HG02970 (cell line): ENCODE results near the gene ATP1B2.
"Not testable (repeated sequence)": the region's sequence is repeated elsewhere in the genome, so short reads cannot be mapped to it uniquely, and the experiment has no call there.

Source experiments
- ATAC-seq: cut with Tn5 transposase; IDR thresholded peaks from one replicate; pipeline ENCODE4 v1.9.1; 2021; ENCODE audit warnings: mild to moderate bottlenecking, moderate library complexity, moderate number of reproducible peaks; ENCODE audit not compliant: unreplicated experiment, low FRiP score

ATP1B2 gene

DNA sequence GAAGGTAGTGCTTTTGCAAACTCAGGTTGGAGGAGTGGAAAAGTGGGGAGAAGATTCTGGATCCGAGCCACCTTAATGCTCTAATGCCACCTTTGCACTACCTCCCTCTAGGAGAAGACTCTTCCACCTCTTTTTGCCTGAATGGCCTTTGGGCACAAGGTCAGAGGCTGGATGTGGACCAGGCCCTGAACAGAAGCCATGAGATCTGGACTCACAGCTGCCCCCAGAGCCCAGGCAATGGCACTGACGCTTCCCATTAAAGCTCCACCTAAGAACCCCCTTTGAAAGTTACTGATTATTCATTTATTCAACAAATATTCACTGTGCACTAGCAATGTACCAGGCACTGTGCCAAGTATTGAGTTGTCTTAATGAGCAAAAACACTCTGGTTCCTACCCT lies 17.6 kb upstream of the ATP1B2 start:
- ATAC-seq: no peak

DNA sequence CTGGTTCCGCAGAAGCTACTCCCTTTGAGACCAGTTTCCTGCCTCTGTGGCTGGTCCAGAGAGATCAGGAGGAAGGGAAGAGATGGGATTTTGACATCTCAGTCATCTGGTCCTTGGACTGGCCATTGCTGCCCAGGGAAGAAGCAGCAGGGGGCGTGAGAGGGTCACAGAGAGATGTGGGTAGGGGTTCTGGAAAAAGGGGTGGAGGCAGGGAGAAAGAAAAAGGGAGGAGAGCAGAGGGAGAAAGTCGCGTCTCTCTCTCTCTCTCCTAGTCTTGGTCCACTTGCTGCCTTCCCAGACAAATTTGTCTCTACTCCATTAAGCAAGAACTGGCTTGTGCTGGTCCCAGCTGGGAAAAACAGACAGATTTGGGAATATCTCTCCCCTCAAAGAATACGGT lies 16.3 kb upstream of the ATP1B2 start:
- no peak for ATAC-seq

DNA sequence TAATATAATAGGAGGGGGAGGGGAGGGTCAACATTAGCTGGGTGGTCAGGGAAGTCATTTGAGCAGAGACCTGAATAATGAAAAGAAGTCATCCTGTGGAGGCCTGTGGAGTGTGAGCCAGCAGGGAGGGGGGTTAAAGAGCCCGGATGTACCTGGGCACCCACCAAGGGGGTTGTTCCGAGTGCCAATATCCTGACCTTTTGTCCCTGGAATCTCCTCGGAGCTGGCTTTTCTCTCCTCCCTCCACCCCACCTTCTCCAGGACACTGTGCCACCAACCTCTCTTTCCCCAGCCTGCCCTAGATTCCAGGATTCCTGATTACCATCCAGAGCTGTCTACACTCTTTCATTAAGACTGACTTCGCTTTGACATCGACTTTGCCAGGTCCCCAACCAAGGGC lies 14.6 kb upstream of the ATP1B2 start:
- ATAC-seq: no peak

DNA sequence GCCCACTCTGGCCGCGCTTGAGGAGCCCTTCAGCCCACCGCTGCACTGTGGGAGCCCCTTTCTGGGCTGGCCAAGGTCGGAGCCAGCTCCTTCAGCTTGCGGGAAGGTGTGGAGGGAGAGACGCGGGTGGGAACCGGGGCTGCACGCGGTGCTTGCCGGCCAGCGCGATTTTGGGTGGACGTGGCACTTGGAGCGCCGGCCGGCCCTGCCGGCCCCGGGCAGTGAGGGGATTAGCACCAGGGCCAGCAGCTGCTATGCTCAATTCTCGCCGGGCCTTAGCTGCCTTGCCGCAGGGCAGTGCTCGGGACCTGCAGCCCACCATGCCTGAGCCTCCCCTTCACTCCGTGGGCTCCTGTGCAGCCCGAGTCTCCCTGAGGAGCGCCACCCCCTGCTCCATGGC lies 9.9 kb upstream of the ATP1B2 start:
- ATAC-seq: no peak

DNA sequence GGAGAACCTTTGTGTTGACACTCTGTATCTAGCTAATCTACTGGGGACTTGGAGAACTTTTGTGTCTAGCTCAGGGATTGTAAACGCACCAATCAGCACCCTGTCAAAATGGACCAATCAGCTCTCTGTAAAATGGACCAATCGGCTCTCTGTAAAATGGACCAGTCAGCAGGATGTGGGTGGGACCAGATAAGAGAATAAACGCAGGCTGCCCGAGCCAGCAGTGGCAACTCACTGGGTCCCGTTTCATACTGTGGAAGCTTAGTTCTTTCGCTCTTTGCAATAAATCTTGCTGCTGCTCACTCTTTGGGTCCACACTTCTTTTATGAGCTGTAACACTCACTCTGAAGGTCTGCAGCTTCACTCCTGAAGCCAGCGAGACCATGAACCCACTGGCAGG lies 9.1 kb upstream of the ATP1B2 start:
- ATAC-seq: not testable (repeated sequence)

DNA sequence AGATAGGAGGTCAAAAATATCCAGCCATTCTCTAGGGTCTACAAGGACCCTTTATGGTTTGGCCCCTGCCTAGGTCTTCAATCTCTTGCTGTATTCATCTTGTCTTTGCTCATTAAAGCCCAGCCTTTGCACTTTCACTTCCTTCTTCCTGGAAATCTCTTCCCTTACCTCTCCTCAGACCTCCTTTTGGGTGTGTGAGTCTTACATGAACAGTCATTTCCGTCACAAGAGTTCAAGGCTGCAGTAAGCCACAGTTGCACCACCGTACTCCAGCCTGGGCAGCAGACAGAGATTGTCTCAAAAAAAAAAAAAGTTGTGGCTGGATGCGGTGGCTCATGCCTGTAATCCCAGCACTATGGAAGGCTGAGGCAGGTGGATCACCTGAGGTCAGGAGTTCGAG lies 6.0 kb upstream of the ATP1B2 start:
- ATAC-seq: no peak

DNA sequence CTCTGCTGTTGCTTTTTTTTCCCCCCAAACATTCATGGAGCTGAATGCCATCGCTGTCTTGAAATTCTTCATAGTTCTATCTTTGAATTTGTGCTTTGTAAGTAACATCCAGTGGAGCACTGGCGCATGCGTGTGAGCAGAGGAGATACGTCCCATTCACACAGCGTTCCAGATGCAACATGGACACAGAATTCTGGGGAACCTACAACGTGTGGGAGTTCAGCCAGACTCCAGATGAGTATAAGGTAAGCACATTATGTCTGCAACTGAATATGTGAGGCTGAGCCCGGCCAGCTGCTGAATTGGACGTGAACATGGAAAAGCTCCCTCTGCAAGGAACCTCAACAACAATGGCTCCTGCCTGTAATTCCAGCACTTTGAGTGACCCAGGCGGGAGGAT lies 4.3 kb upstream of the ATP1B2 start:
- no peak for ATAC-seq

DNA sequence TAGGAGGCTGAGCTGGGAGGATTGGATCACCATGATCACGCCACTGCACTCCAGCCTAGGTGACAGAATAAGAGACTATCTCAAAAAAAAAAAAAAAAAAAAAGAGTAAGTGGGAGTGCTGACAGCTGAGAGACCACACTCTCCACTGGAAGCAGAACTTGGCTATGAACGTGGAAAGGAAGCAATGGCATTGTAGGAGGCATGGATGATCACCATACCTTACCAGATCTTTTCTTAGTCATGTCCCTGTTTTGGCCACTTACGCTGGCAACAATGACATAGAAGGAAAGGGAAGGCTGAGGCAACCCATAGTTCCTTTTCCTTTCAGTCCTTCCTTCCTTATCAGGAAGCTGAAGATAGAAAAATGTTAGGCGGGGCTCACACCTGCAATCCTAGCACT lies 3.7 kb upstream of the ATP1B2 start:
- ATAC-seq: no peak

DNA sequence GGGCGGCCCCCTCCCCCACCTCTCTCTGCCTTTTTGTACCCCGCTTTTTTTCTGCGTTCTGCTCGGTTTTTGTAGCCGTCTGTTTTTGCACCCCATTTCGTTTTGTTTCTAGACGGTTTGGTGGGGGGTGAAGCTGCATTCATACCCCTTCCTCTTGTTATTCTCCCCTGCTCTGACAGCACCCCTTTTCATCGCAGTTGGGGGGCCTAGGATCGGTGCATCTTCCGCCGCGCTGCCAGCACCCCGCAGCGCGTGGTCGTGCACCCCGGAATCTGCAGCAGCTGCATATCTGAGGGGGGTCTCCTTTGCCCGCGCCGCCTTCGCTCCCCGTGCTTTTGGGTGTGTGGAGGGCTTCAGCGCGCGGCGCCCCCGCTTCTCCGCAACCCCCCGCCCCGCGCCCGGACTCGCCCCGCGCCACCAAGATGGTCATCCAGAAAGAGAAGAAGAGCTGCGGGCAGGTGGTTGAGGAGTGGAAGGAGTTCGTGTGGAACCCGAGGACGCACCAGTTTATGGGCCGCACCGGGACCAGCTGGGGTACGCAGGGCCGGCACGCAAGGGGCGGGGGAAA lies 455 bp downstream of the ATP1B2 start:
- no peak for ATAC-seq

DNA sequence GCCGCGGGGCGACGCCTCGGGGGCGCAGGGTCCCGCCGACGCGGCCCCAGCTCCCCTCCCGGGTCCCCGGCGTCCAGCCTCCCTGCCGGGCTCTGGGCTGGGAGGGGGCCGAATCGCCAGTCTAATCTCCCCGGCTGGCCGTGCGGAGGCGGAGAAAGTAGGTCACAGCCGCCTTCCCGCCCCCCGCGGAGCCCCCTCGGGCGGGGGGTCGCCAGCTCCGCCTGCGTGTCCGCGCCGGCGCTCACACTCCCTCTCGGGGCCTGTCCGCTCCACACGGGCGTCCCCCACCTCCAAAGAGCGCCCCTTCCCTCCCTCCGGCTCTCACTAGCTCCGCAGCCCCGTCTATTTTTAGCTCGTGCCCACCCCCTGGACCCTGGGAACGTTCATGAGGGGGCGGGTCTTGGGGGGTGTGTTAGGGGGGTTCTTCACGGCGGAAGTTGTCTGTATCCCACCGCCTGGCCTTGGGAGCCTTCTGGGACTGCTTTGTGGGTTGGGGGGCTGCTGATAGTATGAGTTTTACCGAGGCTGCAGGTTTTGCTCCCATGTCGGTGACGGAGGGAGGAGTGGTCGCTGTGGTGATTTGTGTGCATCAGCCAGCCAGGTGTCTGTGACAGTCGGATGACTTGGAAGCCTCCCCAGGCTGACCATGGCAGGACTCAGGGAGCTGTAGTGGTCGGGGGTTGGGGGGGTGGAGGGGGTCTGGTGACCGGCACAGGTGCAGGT lies 1.1 kb downstream of the ATP1B2 start:
- ATAC-seq: no peak

DNA sequence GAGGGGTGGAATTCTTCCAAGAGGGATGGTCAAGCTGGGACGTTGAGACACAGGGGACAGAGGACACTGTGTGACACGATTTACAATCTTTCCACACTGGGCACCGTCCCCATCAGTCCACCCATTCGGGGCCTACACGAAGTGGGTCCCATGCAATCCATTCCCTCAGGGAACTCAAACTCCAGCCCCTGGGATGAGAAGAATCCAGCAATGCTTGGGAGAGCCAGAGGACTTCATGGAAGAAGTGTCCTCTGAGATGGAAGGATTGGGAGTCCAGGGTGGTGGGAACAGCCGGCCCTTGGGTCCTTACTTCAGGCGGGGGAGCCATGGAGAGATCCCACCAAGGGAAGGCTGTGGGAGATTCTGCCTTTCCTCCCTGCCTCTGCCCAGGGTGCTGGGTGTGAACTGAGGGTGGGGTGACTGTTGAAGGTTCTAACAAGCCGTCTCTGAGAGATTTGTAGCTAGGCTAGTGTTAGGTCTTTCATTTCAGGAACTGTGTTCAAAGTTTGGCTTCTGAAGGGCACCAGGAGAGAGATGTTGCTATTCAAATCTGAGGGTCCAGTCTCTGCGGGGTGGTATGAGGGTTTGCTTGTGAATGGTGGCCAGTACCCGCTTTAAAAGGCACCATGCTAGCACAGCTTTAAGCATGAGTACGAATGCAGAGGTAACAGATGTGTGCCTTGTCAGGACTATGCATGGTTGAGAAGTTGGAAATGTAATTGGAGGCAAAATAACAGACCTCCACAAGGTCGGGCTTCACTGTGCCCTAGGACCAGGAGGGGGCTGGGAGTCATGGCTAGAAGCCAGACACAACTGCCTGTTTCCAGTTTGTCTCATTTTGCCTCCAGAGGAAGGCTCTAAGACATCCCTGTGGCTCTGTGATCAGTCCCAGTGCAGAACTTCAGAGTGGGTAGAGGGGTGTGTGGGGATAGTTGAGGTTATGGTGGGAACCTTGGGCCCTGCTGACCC lies 1.9 kb downstream of the ATP1B2 start:
- no peak for ATAC-seq

DNA sequence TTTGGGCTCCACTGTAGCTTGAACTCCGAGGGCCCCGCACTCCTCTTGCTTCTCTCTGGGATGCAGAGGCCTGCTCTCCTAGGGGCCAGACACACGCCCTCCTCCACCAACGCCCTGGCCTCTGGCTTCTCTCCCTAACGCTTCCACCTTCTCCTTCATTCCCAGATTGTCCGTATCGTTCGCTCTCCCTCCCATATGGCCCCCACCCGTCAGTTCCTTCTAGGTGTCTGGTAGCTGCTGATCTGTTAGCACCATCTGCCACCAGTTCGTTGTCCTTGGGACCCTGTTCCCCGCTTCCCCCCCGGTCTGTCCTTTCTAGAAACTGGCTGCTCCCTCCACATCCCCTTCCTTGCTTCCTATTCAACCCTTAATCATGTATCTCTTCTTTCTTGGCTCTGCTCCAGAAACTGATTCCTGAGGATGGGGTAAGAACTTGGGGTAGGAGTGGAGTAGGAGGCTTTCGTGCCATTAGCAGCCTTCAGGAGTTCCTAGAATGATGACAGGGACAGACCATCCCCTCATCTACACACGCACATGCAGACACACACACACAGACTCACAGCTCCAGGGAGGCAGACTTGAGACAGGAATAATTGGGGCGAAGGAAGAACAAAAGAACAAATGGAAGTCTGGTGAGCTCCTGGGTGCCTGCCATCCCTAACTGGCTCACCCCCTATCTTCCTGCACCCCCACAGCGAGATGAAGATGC lies 4.3 kb downstream of the ATP1B2 start:
- no peak for ATAC-seq

DNA sequence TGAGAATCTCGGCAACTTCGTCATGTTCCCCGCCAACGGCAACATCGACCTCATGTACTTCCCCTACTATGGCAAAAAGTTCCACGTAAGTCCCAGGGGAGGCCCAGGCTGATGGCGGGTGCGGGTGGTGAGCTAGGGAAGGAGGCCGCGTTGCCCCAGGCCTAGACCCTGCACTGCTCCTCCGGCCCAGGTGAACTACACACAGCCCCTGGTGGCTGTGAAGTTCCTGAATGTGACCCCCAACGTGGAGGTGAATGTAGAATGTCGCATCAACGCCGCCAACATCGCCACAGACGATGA lies 4.8 kb downstream of the ATP1B2 start:
- no peak for ATAC-seq

DNA sequence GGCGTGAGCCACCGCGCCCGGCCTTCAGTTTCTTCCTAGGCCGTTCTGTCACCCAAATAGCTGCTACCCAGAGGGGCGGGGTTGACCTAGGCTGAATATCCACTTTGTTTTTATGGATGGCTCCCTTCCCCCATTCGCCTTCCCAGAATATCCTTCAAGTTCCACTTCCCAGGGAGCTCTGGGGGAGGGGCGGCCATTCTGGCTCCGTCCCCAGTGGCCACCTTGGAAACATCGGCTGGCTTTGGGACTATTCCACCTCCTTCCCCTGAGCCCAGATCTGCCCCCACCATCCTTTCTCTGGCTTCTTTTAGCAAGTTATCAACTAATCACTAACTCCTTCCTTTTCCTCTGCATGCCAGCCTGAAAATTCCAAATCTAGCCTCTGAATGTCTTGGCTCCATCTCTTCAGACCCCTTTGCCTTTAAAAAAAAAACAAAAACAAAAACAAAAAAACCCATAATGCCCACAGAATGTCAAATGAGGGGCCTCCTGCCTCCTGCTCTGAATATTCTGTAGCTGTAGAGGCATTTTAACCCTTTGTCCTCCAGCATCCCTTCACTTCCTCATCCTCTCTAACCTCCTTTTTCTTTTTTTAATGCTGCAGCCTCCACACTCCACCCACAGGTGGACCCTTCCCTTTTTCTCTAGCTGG lies 6.4 kb downstream of the ATP1B2 start:
- ATAC-seq: no peak

DNA sequence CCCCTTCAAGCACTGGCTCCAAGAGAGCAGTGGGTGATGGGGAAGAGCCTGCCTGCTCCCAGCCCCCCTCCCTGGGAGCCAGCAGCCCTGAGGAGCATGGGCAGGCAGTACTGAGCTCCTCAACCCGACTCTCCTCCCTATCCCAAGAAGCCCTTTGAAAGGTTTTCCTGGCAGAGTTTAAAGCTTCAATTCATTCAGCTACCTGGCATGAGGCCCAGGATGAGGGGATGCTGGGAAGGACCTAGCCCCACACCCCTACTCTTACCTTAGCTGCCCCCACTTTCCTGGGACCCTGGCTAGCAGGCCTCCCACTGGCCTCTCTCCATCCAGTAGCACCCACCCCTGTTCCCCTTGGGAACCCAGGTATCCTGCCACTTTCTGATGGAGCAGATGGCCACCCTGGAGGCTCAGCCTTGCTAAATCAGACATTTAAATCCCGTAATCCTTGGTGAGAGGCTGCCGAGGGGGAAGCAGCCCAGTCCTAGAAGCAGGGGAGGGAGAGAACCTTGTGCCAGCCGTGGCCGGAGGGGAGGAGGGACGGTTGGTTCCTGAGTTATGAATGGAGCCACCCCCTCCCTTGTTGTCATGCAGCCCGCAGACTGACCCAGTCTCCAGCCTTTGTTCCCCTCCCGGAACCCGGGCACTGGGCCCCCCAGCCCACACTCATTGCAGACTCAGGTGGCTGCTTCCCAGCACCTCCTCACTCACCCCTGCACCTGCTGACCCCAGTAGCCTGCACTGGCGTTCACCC lies 17.1 kb downstream of the ATP1B2 start:
- no peak for ATAC-seq

DNA sequence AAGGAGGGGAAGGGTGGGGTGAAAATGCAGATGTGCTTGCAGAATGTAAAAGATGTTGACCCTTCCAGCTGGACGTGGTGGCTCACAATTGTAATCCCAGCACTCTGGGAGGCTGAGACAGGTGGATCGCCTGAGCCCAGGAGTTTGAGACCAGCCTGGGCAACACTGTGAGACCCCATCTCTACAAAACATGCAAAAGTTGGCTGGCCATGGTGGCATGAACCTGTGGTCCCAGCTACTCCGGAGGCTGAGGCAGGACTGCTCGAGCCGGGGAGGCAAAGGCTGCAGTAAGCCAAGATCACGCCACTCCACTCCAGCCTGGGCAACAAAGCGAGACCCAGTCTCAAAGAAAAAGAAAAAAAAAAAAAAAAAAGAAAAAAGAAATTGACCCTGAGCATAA lies 17.8 kb downstream of the ATP1B2 start:
- no peak for ATAC-seq

DNA sequence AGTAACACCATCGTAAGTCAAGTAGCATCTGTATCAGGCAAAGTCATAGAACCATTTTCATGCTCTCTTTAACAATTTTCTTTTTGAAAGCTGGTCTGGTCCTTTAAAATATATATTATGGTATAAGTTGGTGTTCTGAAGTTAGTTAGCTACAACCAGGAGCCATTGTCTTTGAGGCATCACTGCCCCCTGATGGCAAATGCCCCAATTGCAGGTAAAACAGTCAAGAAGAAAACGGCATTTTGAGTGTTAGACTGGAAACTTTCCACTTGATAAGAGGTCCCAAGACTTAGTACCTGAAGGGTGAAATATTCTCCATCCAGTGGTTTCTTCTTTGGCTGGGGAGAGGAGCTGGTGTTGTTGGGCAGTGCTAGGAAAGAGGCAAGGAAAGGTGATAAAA lies 22.5 kb downstream of the ATP1B2 start:
- no peak for ATAC-seq

DNA sequence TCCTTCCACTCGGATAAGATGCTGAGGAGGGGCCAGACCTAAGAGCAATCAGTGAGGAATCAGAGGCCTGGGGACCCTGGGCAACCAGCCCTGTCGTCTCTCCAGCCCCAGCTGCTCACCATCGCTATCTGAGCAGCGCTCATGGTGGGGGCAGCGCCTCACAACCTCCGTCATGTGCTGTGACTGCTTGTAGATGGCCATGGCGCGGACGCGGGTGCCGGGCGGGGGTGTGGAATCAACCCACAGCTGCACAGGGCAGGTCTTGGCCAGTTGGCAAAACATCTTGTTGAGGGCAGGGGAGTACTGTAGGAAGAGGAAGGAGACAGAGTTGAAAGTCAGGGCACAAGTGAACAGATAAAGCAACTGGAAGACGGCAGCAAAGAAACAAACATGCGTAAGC lies 24.2 kb downstream of the ATP1B2 start:
- no peak for ATAC-seq

DNA sequence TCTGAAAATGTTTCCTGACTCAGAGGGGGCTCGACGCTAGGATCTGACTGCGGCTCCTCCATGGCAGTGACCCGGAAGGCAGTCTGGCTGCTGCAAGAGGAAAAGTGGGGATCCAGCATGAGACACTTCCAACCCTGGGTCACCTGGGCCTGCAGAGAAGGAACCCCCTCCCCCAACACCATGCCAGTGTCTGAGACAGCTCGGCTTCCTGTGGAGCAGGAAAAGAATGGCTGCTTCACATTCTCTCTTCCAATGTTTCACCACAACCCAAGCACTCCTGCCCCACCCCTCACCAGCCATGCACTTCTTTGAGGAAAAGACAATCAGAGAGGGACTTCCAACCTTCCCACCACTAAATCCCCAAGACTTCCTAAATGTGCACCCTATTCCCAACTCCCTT lies 25.8 kb downstream of the ATP1B2 start:
- no peak for ATAC-seq
